DMS53 treated with DMSO at 0.1 percent for 48 hours (cell line): ENCODE measurements around the gene KDM5B.
"Not testable (repeated sequence)": the region's sequence is repeated elsewhere in the genome, so short reads cannot be mapped to it uniquely, and the experiment has no call there.

Source experiments
- DNase-seq: peaks from one replicate; lab custom pipeline; 2025; ENCODE audit not compliant: unreplicated experiment; lab: John Stamatoyannopoulos, UW

KDM5B gene

GRCh38 chr1:202807926-202808757 lies at the start of gene KDM5B:
Gene KDM5B, minus strand, starts transcription at chr1:202808421. Its CDS starts 116 bp downstream, at chr1:202808305.
- DNase-seq, result peak; percentile 69

GRCh38 chr1:202857136-202857610 lies 49.0 kb upstream of the KDM5B start:
- DNase-seq, result no peak

GRCh38 chr1:202856014-202856413 lies 47.8 kb upstream of the KDM5B start:
- DNase-seq, result no peak

GRCh38 chr1:202854787-202855186 lies 46.6 kb upstream of the KDM5B start:
- DNase-seq, result no peak

GRCh38 chr1:202852163-202852904 lies 44.1 kb upstream of the KDM5B start:
- DNase-seq, result no peak

- DNase-seq, result no peak
These were observed 42.6 kb upstream of the KDM5B start for GRCh38 chr1:202850593-202851362.

GRCh38 chr1:202848191-202848542 lies 39.9 kb upstream of the KDM5B start:
- DNase-seq, result no peak

- no peak for DNase-seq
These were observed 36.7 kb upstream of the KDM5B start for GRCh38 chr1:202844935-202845334.

- DNase-seq, result no peak
These were observed 36.0 kb upstream of the KDM5B start for GRCh38 chr1:202844259-202844658.

- DNase-seq, result no peak
These were observed 34.9 kb upstream of the KDM5B start for GRCh38 chr1:202843081-202843480.

GRCh38 chr1:202837746-202838262 lies 29.6 kb upstream of the KDM5B start:
- DNase-seq, result no peak

- DNase-seq, result no peak
These were observed 28.6 kb upstream of the KDM5B start for GRCh38 chr1:202836623-202837403.

GRCh38 chr1:202835548-202836072 lies 27.4 kb upstream of the KDM5B start:
- DNase-seq, result no peak

- DNase-seq, result no peak
These were observed 26.7 kb upstream of the KDM5B start for GRCh38 chr1:202834771-202835547.

GRCh38 chr1:202831906-202832305 lies 23.7 kb upstream of the KDM5B start:
- no peak for DNase-seq

GRCh38 chr1:202829223-202829622 lies 21.0 kb upstream of the KDM5B start:
- DNase-seq, result not testable (repeated sequence)

- no peak for DNase-seq
These were observed 17.5 kb upstream of the KDM5B start for GRCh38 chr1:202825748-202826147.

- no peak for DNase-seq
These were observed 13.2 kb upstream of the KDM5B start for GRCh38 chr1:202821467-202821866.

- no peak for DNase-seq
These were observed 10.6 kb upstream of the KDM5B start for GRCh38 chr1:202818819-202819218.
